Measurements from ENCODE around the gene BIN1. TPM values are rescaled to one million over a fixed set of nuclear protein-coding genes. Genes with fewer than 3 reads are reported as not detected.
"Not testable (repeated sequence)": the region's sequence is repeated elsewhere in the genome, so short reads cannot be mapped to it uniquely, and the experiment has no call there.

BIN1 gene
- total RNA-seq, 1 experiment from 2014 or later = 42.5 TPM

- no peaks in the 10 kb centered on the region for H3K9me3 Mint-ChIP-seq
- H3K36me3 Mint-ChIP-seq = no peaks in the 10 kb centered on the region
- no peak for DNase-seq (ENCODE audit: low spot score)
- POLR2A ChIA-PET = no interaction called here
- H3K4me1 Mint-ChIP-seq = no peaks in the 10 kb centered on the region
- peaks cover 2% of the 10 kb centered on the region for H3K27me3 Mint-ChIP-seq (ENCODE audit: low read depth)
- H3K27ac Mint-ChIP-seq = no peak overlapping the region
- CTCF ChIA-PET = interaction anchor here (1.4 to 2.2 kb wide), 2 partner anchors 18 to 61 kb away, joined by 5 to 6 read pairs; no protein-coding TSS in a partner anchor
- no peak overlapping the region for H3K4me3 Mint-ChIP-seq
- TF ChIP-seq ELF4 (CRISPR knock-in tag; IDR thresholded peaks at IDR 0.05; ENCODE audit: low read depth) (no peak), ESRRA (CRISPR knock-in tag; IDR thresholded peaks at IDR 0.05; ENCODE audit: borderline replicate concordance) (no peak), AR (CRISPR knock-in tag; IDR thresholded peaks at IDR 0.05) (no peak)
- ATAC-seq = no peak
These were observed 74.3 kb downstream of the BIN1 start for GRCh38 chr2:127032621-127033020.

- H3K9me3 Mint-ChIP-seq = no peaks in the 10 kb centered on the region
- DNase-seq (ENCODE audit: low spot score) = no peak
- ChIA-PET CTCF (no interaction called here), POLR2A (no interaction called here)
- H3K4me1 Mint-ChIP-seq = peaks cover 7% of the 10 kb centered on the region
- peaks cover 8% of the 10 kb centered on the region for H3K27me3 Mint-ChIP-seq (ENCODE audit: low read depth)
- no peaks in the 10 kb centered on the region for H3K36me3 Mint-ChIP-seq
- H3K4me3 Mint-ChIP-seq = no peak overlapping the region
- ATAC-seq = no peak
- H3K27ac Mint-ChIP-seq = no peak overlapping the region
- no peak for TF ChIP-seq MXD4 (CRISPR knock-in tag; IDR thresholded peaks at IDR 0.05; ENCODE audit: borderline replicate concordance)
- no peak for TF ChIP-seq SMAD4 (CRISPR knock-in tag; IDR thresholded peaks at IDR 0.05)
- TF ChIP-seq ZBTB21 (CRISPR knock-in tag; IDR thresholded peaks at IDR 0.05; ENCODE audit: borderline replicate concordance) = no peak
- no peak for TF ChIP-seq NR2C2 (CRISPR knock-in tag; IDR thresholded peaks at IDR 0.05)
- TF ChIP-seq HMGA2 (CRISPR knock-in tag; IDR thresholded peaks at IDR 0.05) = no peak
These were observed 77.5 kb downstream of the BIN1 start for GRCh38 chr2:127029350-127030051.

- ATAC-seq; CTCF ChIA-PET; POLR2A ChIA-PET; DNase-seq (ENCODE audit: low spot score); H3K4me1 Mint-ChIP-seq; H3K27ac Mint-ChIP-seq; H3K27me3 Mint-ChIP-seq (ENCODE audit: low read depth); H3K4me3 Mint-ChIP-seq; H3K36me3 Mint-ChIP-seq; H3K9me3 Mint-ChIP-seq: not testable (repeated sequence)
These were observed 78.2 kb downstream of the BIN1 start for GRCh38 chr2:127028745-127029144.

GRCh38 chr2:127027715-127028114 is 79.2 kb downstream of the BIN1 start:
- Mint-ChIP-seq H3K27ac (no peak overlapping the region), H3K36me3 (no peaks in the 10 kb centered on the region), H3K4me1 (peaks cover 9% of the 10 kb centered on the region), H3K27me3 (ENCODE audit: low read depth) (peaks cover 12% of the 10 kb centered on the region), H3K9me3 (peaks cover 10% of the 10 kb centered on the region; the same call in 1 of the 2 replicates), H3K4me3 (no peak overlapping the region)
- no peak for DNase-seq (ENCODE audit: low spot score)
- ChIA-PET POLR2A (no interaction called here), CTCF (no interaction called here)
- ATAC-seq = no peak
- 0 out of 2 replicates have a peak, but pooled peaks have one; percentile 35 for TF ChIP-seq ZNF121 (CRISPR knock-in tag; IDR thresholded peaks at IDR 0.05)
- no peak for TF ChIP-seq ERG (CRISPR knock-in tag; IDR thresholded peaks at IDR 0.05)
- TF ChIP-seq FOXK1 (CRISPR knock-in tag; IDR thresholded peaks at IDR 0.05) = no peak
